Mammary epithelial cell (primary cell): ENCODE results near the gene VKORC1L1.

Experiments
- EZH2 ChIP-seq: IDR thresholded peaks from 2 replicates; pipeline ENCODE4 v1.6.1; 2012; ENCODE audit warnings: low read length, inconsistent platforms, borderline replicate concordance
- TF ChIP-seq, protein P1 (sequence below), 2 donors: IDR thresholded peaks in 1 of 2; conservative IDR thresholded peaks in 1 of 2; 2 replicates each; pipeline ENCODE4 v1.5.1; 2011 to 2012; ENCODE audit warnings: inconsistent platforms in 2 of 2, low read length in 2 of 2, mild to moderate bottlenecking in 2 of 2, control low read depth in 1 of 2, low read depth in 1 of 2; ENCODE audit not compliant: insufficient read depth in 1 of 2; ENCODE audit errors: extremely low read depth in 1 of 2

DNA sequence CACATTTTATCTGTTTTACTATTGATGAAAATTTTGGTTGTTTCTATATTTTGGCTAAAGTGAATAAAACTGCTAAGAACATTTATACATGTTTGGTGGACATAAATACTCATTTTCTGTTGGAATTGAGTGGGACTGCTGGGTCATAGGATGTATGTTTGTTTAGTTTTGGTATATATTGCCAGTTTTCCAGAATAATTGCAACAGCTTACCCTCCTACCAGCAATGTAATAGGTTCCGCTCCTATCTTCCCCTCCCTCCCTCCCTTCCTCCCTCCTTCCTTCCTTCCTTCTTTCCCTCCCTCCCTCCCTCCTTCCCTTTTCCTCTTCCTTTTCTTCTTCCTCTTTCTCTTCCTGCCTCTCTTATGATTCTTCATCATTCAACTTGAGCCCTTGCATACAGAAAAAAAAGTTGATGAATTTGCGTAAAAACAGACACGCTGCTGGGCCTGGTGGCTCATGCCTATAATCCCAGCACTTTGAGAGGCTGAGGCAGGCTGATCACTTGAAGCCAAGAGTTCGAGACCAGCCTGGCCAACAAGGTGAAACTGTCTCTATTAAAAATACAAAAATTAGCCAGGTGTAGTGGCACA lies 23.5 kb downstream of the VKORC1L1 start:
- TF ChIP-seq, protein P1, sequence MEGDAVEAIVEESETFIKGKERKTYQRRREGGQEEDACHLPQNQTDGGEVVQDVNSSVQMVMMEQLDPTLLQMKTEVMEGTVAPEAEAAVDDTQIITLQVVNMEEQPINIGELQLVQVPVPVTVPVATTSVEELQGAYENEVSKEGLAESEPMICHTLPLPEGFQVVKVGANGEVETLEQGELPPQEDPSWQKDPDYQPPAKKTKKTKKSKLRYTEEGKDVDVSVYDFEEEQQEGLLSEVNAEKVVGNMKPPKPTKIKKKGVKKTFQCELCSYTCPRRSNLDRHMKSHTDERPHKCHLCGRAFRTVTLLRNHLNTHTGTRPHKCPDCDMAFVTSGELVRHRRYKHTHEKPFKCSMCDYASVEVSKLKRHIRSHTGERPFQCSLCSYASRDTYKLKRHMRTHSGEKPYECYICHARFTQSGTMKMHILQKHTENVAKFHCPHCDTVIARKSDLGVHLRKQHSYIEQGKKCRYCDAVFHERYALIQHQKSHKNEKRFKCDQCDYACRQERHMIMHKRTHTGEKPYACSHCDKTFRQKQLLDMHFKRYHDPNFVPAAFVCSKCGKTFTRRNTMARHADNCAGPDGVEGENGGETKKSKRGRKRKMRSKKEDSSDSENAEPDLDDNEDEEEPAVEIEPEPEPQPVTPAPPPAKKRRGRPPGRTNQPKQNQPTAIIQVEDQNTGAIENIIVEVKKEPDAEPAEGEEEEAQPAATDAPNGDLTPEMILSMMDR (conservative IDR thresholded peaks at IDR 0.05 in 1 of 2, IDR thresholded peaks at IDR 0.05 in 1 of 2; ENCODE audit: extremely low read depth in 1 of 2, insufficient read depth in 1 of 2, low read depth in 1 of 2, low read length in 2 of 2): no peak
- no peak for TF ChIP-seq EZH2
